ENCODE data around the gene LONRF3.

DNA sequence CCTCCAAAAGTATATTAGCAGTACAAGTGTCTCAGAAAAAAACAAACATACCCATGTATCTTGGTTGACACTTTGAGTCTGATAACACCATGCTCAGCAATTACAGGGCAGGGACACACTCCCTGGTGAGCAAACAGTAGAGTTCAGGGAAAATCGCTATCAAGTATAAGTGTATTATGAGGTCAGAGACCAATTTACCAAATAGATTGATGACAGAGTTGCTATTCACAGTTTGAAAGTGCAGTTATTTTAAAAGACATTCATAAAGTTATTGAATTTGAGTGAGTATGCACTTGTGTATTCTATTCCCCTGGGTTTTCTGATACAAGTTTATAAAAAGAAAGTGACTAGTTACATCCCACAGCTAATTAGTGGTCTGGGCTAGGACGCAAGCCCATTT, 10.2 kb upstream of the LONRF3 start:
- no peak for TF ChIP-seq EP300 (IDR thresholded peaks at IDR 0.05)
- TF ChIP-seq, protein P1, sequence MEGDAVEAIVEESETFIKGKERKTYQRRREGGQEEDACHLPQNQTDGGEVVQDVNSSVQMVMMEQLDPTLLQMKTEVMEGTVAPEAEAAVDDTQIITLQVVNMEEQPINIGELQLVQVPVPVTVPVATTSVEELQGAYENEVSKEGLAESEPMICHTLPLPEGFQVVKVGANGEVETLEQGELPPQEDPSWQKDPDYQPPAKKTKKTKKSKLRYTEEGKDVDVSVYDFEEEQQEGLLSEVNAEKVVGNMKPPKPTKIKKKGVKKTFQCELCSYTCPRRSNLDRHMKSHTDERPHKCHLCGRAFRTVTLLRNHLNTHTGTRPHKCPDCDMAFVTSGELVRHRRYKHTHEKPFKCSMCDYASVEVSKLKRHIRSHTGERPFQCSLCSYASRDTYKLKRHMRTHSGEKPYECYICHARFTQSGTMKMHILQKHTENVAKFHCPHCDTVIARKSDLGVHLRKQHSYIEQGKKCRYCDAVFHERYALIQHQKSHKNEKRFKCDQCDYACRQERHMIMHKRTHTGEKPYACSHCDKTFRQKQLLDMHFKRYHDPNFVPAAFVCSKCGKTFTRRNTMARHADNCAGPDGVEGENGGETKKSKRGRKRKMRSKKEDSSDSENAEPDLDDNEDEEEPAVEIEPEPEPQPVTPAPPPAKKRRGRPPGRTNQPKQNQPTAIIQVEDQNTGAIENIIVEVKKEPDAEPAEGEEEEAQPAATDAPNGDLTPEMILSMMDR (IDR thresholded peaks at IDR 0.05), result no peak
- no peak for TF ChIP-seq POLR2A (IDR thresholded peaks at IDR 0.05)
